ENCODE measurements around the gene CFAP92.

The CFAP92 gene

GRCh38 chr3:128997486-128998133, 3.7 kb upstream of the CFAP92 start:
- TF ChIP-seq, protein P1, sequence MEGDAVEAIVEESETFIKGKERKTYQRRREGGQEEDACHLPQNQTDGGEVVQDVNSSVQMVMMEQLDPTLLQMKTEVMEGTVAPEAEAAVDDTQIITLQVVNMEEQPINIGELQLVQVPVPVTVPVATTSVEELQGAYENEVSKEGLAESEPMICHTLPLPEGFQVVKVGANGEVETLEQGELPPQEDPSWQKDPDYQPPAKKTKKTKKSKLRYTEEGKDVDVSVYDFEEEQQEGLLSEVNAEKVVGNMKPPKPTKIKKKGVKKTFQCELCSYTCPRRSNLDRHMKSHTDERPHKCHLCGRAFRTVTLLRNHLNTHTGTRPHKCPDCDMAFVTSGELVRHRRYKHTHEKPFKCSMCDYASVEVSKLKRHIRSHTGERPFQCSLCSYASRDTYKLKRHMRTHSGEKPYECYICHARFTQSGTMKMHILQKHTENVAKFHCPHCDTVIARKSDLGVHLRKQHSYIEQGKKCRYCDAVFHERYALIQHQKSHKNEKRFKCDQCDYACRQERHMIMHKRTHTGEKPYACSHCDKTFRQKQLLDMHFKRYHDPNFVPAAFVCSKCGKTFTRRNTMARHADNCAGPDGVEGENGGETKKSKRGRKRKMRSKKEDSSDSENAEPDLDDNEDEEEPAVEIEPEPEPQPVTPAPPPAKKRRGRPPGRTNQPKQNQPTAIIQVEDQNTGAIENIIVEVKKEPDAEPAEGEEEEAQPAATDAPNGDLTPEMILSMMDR (IDR thresholded peaks at IDR 0.05; ENCODE audit: control extremely low read depth, extremely low read depth, low read depth, missing control alignments), result no peak
- no peak for DNase-seq (ENCODE audit: extremely low spot score)
- ChIA-PET CTCF (interaction anchor here (1.6 to 2.2 kb wide), 3 partner anchors 20 to 30 kb away, joined by 4 to 13 read pairs (median 7); no protein-coding TSS in a partner anchor), POLR2A (no interaction called here)

GRCh38 chr3:128996726-128997125, 2.9 kb upstream of the CFAP92 start:
- POLR2A ChIA-PET, result no interaction called here
- TF ChIP-seq, protein P1 (IDR thresholded peaks at IDR 0.05; ENCODE audit: control extremely low read depth, extremely low read depth, low read depth, missing control alignments), result no peak
- DNase-seq (ENCODE audit: extremely low spot score), result no peak

GRCh38 chr3:128996200-128996599, 2.3 kb upstream of the CFAP92 start:
- no peak for DNase-seq (ENCODE audit: extremely low spot score)
- ChIA-PET CTCF (interaction anchor here (1.0 to 3.2 kb wide), 5 partner anchors 10 to 57 kb away, joined by 3 to 17 read pairs (median 3); no protein-coding TSS in a partner anchor), POLR2A (no interaction called here)
- TF ChIP-seq, protein P1 (IDR thresholded peaks at IDR 0.05; ENCODE audit: control extremely low read depth, extremely low read depth, low read depth, missing control alignments), result no peak

More at GRCh38 chr3:128996726-128997125, 2.9 kb upstream of the CFAP92 start:
- CTCF ChIA-PET, result interaction anchor here (1.2 to 3.2 kb wide), 3 partner anchors 10 to 26 kb away, joined by 3 to 17 read pairs (median 3); no protein-coding TSS in a partner anchor

- POLR2A ChIA-PET, result no interaction called here
- TF ChIP-seq, protein P1 (IDR thresholded peaks at IDR 0.05; ENCODE audit: control extremely low read depth, extremely low read depth, low read depth, missing control alignments), result no peak
- DNase-seq (ENCODE audit: extremely low spot score), result no peak
- CTCF ChIA-PET, result interaction anchor here (1.0 to 3.2 kb wide), 5 partner anchors 10 to 249 kb away, joined by 3 to 17 read pairs (median 3); no protein-coding TSS in a partner anchor
These were observed 1.9 kb upstream of the CFAP92 start for GRCh38 chr3:128995737-128996136.

- ChIA-PET CTCF (interaction anchor here (0.8 to 3.2 kb wide), 5 partner anchors 9 to 314 kb away, joined by 3 to 17 read pairs (median 3); no protein-coding TSS in a partner anchor), POLR2A (no interaction called here)
These were observed 988 bp upstream of the CFAP92 start for GRCh38 chr3:128994581-128995546.

More at GRCh38 chr3:128994581-128995546, 988 bp upstream of the CFAP92 start:
- TF ChIP-seq, protein P1 (IDR thresholded peaks at IDR 0.05; ENCODE audit: control extremely low read depth, extremely low read depth, low read depth, missing control alignments), result no peak
- DNase-seq (ENCODE audit: extremely low spot score), result no peak

Measured in GM10248 (cell line).